Colon (tissue), 2 donors: ENCODE measurements around the gene POTEF.
"Not testable (repeated sequence)": the region's sequence is repeated elsewhere in the genome, so short reads cannot be mapped to it uniquely, and the experiment has no call there.

Experiments
- FAIRE-seq: peaks from 2 replicates; lab custom pipeline; 2012; peaks lifted over from hg19 to GRCh38; lab: Jason Lieb, UNC
- donor health status: control.
- donor health status: control.

Gene POTEF

DNA sequence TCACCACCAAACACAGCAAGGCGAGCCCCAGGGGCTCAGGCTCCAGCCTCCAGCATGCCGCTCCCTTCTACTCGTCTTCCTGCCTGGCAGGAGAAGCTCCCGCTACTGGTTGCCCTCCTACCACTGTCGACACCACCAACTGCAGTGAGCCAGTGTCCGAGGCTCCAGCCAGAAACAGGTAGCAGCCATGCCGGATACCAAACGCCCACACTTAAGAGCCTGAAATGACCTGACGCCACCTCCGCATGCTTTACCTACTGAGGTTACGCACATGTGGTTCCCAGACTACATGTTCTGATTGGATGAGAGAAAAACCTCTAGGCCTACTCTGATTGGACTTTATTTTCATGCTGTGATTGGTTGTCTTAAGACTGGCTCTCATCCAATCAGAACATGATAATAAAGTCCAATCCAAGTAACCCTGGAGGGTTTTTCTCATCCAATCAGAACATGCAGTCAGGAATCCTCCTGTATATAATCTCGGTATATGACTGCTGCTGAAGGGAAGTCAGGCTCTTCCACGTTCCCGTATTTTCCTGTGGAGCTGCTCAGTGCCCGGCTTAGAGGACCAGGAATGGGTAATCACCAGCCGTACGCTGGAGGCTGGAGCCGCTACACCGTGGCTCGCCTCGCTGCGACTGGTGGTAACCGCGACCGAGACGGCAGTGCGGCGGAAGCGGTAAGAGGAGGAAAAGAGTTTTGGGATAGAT lies at the start of gene POTEF:
POTEF (minus strand) TSS at position 103 of the 710 bp plus-strand sequence. CDS start 8,707 bp downstream, outside the sequence.
- not testable (repeated sequence) for FAIRE-seq

- FAIRE-seq = not testable (repeated sequence)
Observed at GRCh38 chr2:130174866-130175265, 45.8 kb upstream of the POTEF start.

- FAIRE-seq = no peak
Observed at GRCh38 chr2:130169896-130170295, 40.9 kb upstream of the POTEF start.

DNA sequence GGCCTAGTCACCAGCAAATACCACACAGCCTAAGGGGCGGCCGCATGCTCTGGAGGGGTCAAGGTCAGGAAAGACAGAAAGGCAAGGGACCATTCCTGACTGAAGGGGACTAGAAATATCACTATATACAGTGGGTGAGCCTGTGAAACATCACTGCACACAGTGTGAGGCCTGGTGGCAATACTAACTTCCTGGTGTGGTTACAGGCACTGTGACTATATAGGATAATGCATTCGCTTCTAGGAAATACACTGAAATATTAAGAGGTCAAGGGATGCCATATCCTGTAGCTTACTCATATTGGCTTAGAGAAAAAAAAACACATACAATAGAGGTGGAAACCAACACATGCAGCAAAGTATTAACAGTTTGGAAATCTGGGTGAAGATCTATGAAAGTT lies 40.1 kb upstream of the POTEF start:
- not testable (repeated sequence) for FAIRE-seq

DNA sequence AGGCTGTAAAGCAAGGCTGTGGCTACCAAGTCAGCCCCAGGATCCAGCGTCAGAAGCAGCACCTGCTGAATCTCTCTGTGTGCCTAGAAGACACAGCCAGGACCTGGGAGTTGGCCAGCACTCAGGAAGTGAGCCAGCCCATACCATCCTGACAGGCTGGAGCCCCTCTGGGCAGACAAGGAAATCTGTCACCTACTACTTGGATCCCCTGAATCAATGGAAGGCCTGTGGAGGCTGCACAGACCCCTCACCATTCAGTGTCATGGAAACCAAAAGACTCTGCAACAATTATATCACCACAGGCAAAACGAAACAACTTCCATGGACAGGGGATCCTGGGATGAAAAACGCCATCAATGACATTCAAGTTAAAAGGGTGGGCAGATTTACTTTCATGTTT lies 37.6 kb upstream of the POTEF start:
- not testable (repeated sequence) for FAIRE-seq

GRCh38 chr2:130165293-130166016 lies 36.4 kb upstream of the POTEF start:
- no peak for FAIRE-seq

- no peak for FAIRE-seq
Observed at GRCh38 chr2:130162968-130163367, 33.9 kb upstream of the POTEF start.

GRCh38 chr2:130162486-130162885 lies 33.5 kb upstream of the POTEF start:
- FAIRE-seq = not testable (repeated sequence)

DNA sequence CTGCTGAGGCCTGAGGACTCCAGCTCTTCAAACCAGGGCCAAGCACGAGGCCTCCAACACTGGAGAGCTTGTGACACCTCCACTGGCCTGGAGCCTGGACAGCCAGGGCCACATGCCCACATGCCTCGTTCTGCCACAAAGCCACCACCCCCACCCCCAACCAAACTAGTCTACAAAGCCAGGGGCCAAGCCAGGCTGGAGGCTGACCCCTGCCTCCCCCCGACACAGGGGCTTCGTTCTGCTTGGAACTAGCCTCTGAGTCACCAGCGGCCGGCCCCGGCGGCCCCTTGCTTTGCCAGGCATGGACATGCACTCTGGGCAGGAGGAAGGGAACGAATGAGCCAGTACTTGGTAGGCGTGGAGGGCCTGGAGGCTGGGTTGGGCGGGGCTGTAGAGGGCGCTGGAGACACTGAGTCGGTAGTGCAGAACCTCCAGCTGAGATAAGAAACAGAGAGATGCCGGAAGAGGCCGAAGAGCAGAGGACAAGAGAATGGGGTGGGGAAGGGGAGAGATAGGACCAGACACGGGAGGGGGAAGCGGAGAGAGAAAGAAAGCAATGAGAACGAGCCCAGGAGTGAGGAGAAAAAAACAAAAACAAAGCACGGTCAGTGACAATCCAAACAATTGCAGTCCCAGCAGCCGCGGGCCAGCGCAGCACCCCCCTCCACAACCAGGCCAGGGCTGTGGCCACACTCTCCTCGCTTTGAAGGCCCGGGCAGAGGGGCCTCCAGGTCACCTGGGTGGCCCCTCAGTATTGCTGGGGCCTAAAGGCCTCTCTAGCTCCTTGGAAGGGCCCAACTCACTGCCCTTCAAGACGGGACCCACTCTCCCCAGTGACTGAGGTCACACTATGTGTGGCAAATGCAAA lies 32.0 kb upstream of the POTEF start:
- not testable (repeated sequence) for FAIRE-seq

DNA sequence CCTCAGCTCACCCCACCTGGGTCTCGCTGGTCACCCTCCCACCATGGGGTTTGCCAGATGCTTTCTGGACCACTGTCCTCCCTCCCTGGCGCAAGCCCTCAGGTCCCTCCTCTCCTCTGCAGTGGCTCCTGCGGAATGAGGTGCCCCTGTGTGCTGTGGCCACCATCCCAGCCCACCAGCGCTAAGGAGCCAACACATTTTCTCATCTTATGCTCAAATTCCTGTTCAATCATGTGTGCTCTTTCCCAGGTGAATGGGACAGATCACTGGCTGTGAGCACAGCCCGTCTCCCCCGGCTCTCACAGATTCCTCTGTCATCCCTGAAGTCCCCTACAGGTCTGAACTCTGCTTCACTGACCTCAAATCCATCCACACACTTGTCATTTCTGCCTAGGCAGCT lies 31.1 kb upstream of the POTEF start:
- FAIRE-seq = no peak

- FAIRE-seq = not testable (repeated sequence)
Observed at GRCh38 chr2:130159376-130159775, 30.4 kb upstream of the POTEF start.

- no peak for FAIRE-seq
Observed at GRCh38 chr2:130158631-130159030, 29.6 kb upstream of the POTEF start.

DNA sequence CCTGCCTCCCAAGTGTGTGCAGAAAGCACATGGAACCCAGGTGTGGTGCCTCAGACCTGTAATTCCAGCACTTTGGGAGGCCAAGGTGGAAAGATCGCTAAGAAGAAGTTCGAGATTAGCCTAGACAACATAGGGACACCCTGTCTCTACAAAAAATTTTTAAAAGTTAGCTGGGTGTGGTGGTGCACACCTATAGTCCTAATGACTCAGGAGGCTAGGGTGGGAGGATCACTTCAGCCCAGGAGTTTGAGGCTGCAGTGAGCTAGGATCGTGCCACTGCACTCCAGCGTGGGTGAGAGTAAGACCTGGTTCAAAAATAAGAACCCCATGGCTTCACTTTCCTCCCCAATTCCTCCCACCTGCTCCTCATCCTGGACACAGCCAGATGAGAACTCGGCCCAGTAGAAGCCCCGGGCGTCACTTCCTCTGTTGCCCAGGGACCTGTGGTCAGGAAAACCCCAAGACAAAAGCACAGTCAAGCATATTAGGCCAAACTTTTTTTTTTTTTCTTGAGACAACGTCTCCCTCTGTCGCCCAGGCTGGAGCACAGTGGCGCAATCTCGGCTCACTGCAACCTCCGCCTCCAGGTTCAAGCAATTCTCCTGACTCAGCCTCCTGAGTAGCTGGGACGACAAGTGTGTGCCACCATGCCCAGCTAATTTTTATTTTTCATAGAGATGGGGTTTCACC lies 28.9 kb upstream of the POTEF start:
- not testable (repeated sequence) for FAIRE-seq

- not testable (repeated sequence) for FAIRE-seq
Observed at GRCh38 chr2:130157354-130157753, 28.3 kb upstream of the POTEF start.

GRCh38 chr2:130156624-130157004 lies 27.6 kb upstream of the POTEF start:
- no peak for FAIRE-seq

- not testable (repeated sequence) for FAIRE-seq
Observed at GRCh38 chr2:130155956-130156623, 27.1 kb upstream of the POTEF start.

- FAIRE-seq = no peak
Observed at GRCh38 chr2:130154773-130155765, 26.0 kb upstream of the POTEF start.

GRCh38 chr2:130154423-130154770 lies 25.4 kb upstream of the POTEF start:
- FAIRE-seq = not testable (repeated sequence)

DNA sequence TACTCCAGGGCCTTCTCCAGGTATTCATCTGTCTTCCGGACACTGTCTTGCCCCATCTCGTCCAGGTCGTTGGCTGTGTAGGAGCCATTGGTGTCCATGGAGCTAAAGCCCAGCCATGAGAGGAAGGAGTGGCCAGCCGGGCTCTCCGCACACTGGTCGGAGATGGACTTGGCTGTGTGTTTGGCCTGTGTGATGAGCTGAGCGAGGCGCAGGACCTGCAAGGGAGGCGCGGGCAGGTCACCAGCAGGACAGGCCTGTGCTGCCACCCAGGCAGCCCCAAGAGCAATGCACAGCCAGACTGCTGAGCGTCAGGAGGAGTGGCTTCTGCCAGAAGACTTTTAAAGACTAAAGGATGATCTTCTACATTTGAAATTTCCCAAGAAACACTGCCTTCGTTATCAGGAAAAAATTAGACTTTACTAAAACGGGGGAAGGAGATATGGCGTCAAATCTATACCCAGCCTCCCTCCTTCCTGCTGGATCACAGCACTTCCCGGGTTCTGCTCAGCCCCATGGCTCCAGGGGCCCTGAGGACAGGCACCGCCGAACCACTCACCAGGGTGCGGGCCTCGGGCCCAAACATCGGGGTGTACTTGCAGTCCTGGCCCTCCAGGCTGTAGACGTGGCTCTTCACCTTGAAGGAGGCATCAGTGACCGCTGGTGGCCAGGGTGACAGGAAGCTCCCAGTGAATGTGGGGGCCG lies 24.9 kb upstream of the POTEF start:
- not testable (repeated sequence) for FAIRE-seq
